Parathyroid adenoma (tissue), 2 donors: ENCODE results near the gene CXXC5.

Experiments used
- H2AFZ ChIP-seq: fragments of 300-600 bp; sonication (generic); one replicate; pipeline ENCODE4 v1.7.0; 2017; ENCODE audit warnings: antibody characterized with exemption, mild to moderate bottlenecking
- H3K27ac ChIP-seq: fragments of 300-600 bp; sonication (generic); one replicate; pipeline ENCODE4 v1.7.0; 2017
- H3K27me3 ChIP-seq: fragments of 300-600 bp; sonication (generic); one replicate; pipeline ENCODE4 v1.7.0; 2017; ENCODE audit warnings: low read length; ENCODE audit not compliant: control insufficient read depth, insufficient read depth
- H3K36me3 ChIP-seq: fragments of 300-600 bp; sonication (generic); one replicate; pipeline ENCODE4 v1.7.0; 2017; ENCODE audit warnings: low read length; ENCODE audit not compliant: control insufficient read depth, insufficient read depth
- H3K4me1 ChIP-seq: fragments of 300-600 bp; sonication (generic); one replicate; pipeline ENCODE4 v1.7.0; 2017; ENCODE audit warnings: control low read depth
- H3K4me2 ChIP-seq: fragments of 300-600 bp; sonication (generic); one replicate; pipeline ENCODE4 v1.7.0; 2017; ENCODE audit warnings: low read length
- H3K4me3 ChIP-seq: fragments of 300-600 bp; sonication (generic); one replicate; pipeline ENCODE4 v1.7.0; 2017; ENCODE audit warnings: low read depth, low read length
- H3K79me2 ChIP-seq: fragments of 300-600 bp; sonication (generic); one replicate; pipeline ENCODE4 v1.7.0; 2017; ENCODE audit warnings: control low read depth
- H3K9ac ChIP-seq: fragments of 300-600 bp; sonication (generic); one replicate; pipeline ENCODE4 v1.7.0; 2017; ENCODE audit warnings: mild to moderate bottlenecking
- H3K9me3 ChIP-seq: fragments of 300-600 bp; sonication (generic); one replicate; pipeline ENCODE4 v1.7.0; 2017; ENCODE audit warnings: low read length; ENCODE audit not compliant: control insufficient read depth
- CTCF ChIP-seq: fragments of 300-600 bp; sonication (generic); IDR thresholded peaks from one replicate; pipeline ENCODE4 v1.7.0; 2017; ENCODE audit warnings: antibody characterized with exemption, mild to moderate bottlenecking
- donor health status: primary hyperparathyroidism.

CXXC5 gene

GRCh38 chr5:139684350-139684880, 36.3 kb downstream of the CXXC5 start:
- Histone ChIP-seq H3K9ac (no peak overlapping the region), H3K4me1 (peaks cover under 1% of the 10 kb centered on the region), H3K4me2 (no peak overlapping the region), H3K4me3 (no peak overlapping the region), H3K36me3 (no peaks in the 10 kb centered on the region), H2AFZ (no peak overlapping the region), H3K27me3 (no peaks in the 10 kb centered on the region), H3K9me3 (no peaks in the 10 kb centered on the region), H3K79me2 (peaks cover under 1% of the 10 kb centered on the region), H3K27ac (no peak overlapping the region)
- no peak for TF ChIP-seq CTCF

- no peaks in the 10 kb centered on the region for H3K27me3 ChIP-seq
- no peaks in the 10 kb centered on the region for H3K36me3 ChIP-seq
- peaks cover 3% of the 10 kb centered on the region for H3K4me1 ChIP-seq
- no peak overlapping the region for H3K27ac ChIP-seq
- no peak overlapping the region for H2AFZ ChIP-seq
- H3K4me2 ChIP-seq, result no peak overlapping the region
- no peaks in the 10 kb centered on the region for H3K9me3 ChIP-seq
- no peak overlapping the region for H3K4me3 ChIP-seq
- no peak for TF ChIP-seq CTCF
- no peaks in the 10 kb centered on the region for H3K79me2 ChIP-seq
- H3K9ac ChIP-seq, result no peak overlapping the region
Observed at GRCh38 chr5:139684881-139685749, 37.0 kb downstream of the CXXC5 start.

GRCh38 chr5:139685886-139686285, 37.7 kb downstream of the CXXC5 start:
- Histone ChIP-seq H3K9ac (no peak overlapping the region), H2AFZ (no peak overlapping the region), H3K4me3 (no peak overlapping the region), H3K79me2 (no peaks in the 10 kb centered on the region), H3K9me3 (no peaks in the 10 kb centered on the region), H3K36me3 (no peaks in the 10 kb centered on the region), H3K27me3 (no peaks in the 10 kb centered on the region), H3K27ac (no peak overlapping the region), H3K4me1 (peaks cover 10% of the 10 kb centered on the region), H3K4me2 (no peak overlapping the region)
- no peak for TF ChIP-seq CTCF

- no peak for TF ChIP-seq CTCF
- Histone ChIP-seq H3K27me3 (no peaks in the 10 kb centered on the region), H3K27ac (no peak overlapping the region), H3K4me1 (peaks cover 10% of the 10 kb centered on the region), H3K9ac (no peak overlapping the region), H3K9me3 (no peaks in the 10 kb centered on the region), H3K4me2 (no peak overlapping the region), H3K4me3 (no peak overlapping the region), H3K79me2 (no peaks in the 10 kb centered on the region), H2AFZ (no peak overlapping the region), H3K36me3 (no peaks in the 10 kb centered on the region)
Observed at GRCh38 chr5:139686356-139686705, 38.2 kb downstream of the CXXC5 start.
